IMR-90 (cell line): ENCODE data around the gene MAP3K5. TPM values are rescaled to one million over a fixed set of nuclear protein-coding genes. Genes with fewer than 3 reads are reported as not detected.
A peak's percentile ranks its signal among the peaks of the same experiment; 100 is the strongest.

Source experiments
- ATAC-seq: fragments of 200-7000 bp; cut with Tn5 transposase; 2 replicates; pipeline ENCODE4 v1.9.1; 2020; ENCODE audit warnings: low read depth, mild to moderate bottlenecking, moderate library complexity
- BruUV-seq: library from RNA; stranded (reverse); fragments of 400-500 nt; replicated peaks from 2 replicates; lab custom pipeline; 2021; lab: Mats Ljungman, UMichigan
- CTCF ChIA-PET: fragments of 300-600 bp; formaldehyde crosslinking; extraction: SDS; loops from one replicate; lab custom pipeline; 2021; ENCODE audit warnings: antibody characterized with exemption; lab: Yijun Ruan, JAX
- POLR2A ChIA-PET: fragments of 300-600 bp; sonication (Branson Sonifier 250); formaldehyde crosslinking; loops from one replicate; lab custom pipeline; 2022; ENCODE audit warnings: antibody characterized with exemption; ENCODE audit not compliant: unreplicated experiment; lab: Charles Lee
- DNase-seq: peaks from one replicate; pipeline ENCODE4 v3.0.0; 2013
- H2AFZ ChIP-seq: replicated peaks from 2 replicates; pipeline ENCODE3; 2013; ENCODE audit warnings: low read length, mild to moderate bottlenecking; ENCODE audit not compliant: poor library complexity
- H2AK5ac ChIP-seq: 2 replicates; pipeline ENCODE4 v1.6.1; 2013; ENCODE audit warnings: low read depth, low read length, inconsistent platforms
- H2AK9ac ChIP-seq: replicated peaks from 2 replicates; pipeline ENCODE3; 2013; ENCODE audit warnings: mild to moderate bottlenecking, low read depth, low read length, moderate library complexity; ENCODE audit not compliant: poor library complexity
- H2BK120ac ChIP-seq: 2 replicates; pipeline ENCODE4 v1.6.1; 2013; ENCODE audit warnings: low read depth, low read length, inconsistent platforms
- H2BK15ac ChIP-seq: 3 replicates; pipeline ENCODE4 v1.6.1; 2013; ENCODE audit warnings: low read depth, low read length, inconsistent platforms
- H2BK20ac ChIP-seq: 2 replicates; pipeline ENCODE4 v1.6.1; 2013; ENCODE audit warnings: low read depth, mild to moderate bottlenecking, inconsistent platforms, low read length, moderate library complexity
- H2BK5ac ChIP-seq: 2 replicates; pipeline ENCODE4 v1.6.1; 2013; ENCODE audit warnings: mild to moderate bottlenecking, low read depth, low read length, inconsistent platforms; ENCODE audit not compliant: poor library complexity, severe bottlenecking
- H3K14ac ChIP-seq: replicated peaks from 2 replicates; pipeline ENCODE4 v1.6.1; 2013; ENCODE audit warnings: low read depth, low read length, inconsistent platforms
- H3K18ac ChIP-seq: 2 replicates; pipeline ENCODE4 v1.6.1; 2013; ENCODE audit warnings: low read depth, low read length, control low read depth
- H3K23ac ChIP-seq: 2 replicates; pipeline ENCODE4 v1.6.1; 2013; ENCODE audit warnings: low read depth, low read length, inconsistent platforms
- H3K27ac ChIP-seq: 2 replicates; pipeline ENCODE4 v1.5.1; 2013; ENCODE audit warnings: mild to moderate bottlenecking, control low read depth, low read length; ENCODE audit not compliant: insufficient read depth
- H3K27me3 ChIP-seq: 2 replicates; pipeline ENCODE4 v1.6.1; 2013; ENCODE audit warnings: low read length; ENCODE audit not compliant: control insufficient read depth, insufficient read depth
- H3K36me3 ChIP-seq: 2 replicates; pipeline ENCODE4 v1.6.1; 2013; ENCODE audit warnings: low read length, mixed read lengths; ENCODE audit not compliant: control insufficient read depth, insufficient read depth
- H3K4ac ChIP-seq: 2 replicates; pipeline ENCODE4 v1.6.1; 2013; ENCODE audit warnings: low read depth, low read length, inconsistent platforms
- H3K4me1 ChIP-seq: 2 replicates; pipeline ENCODE4 v1.6.1; 2013; ENCODE audit warnings: low read length, mixed read lengths; ENCODE audit not compliant: control insufficient read depth, insufficient read depth
- H3K4me2 ChIP-seq: 2 replicates; pipeline ENCODE4 v1.6.1; 2013; ENCODE audit warnings: low read depth, mild to moderate bottlenecking, control low read depth, low read length, moderate library complexity
- H3K4me3 ChIP-seq: 2 replicates; pipeline ENCODE4 v1.5.1; 2013; ENCODE audit warnings: low read depth, mild to moderate bottlenecking, control low read depth, low read length, moderate library complexity; ENCODE audit not compliant: insufficient read depth
- H3K56ac ChIP-seq: 2 replicates; pipeline ENCODE4 v1.6.1; 2013; ENCODE audit warnings: low read length, inconsistent platforms; ENCODE audit not compliant: insufficient read depth; ENCODE audit errors: extremely low read depth
- H3K79me1 ChIP-seq, 2 experiments: 2 replicates each; pipeline ENCODE4 v1.6.1; 2013; ENCODE audit warnings: low read length in 2 of 2, inconsistent platforms in 1 of 2, low read depth in 1 of 2
- H3K9ac ChIP-seq: 2 replicates; pipeline ENCODE4 v1.6.1; 2013; ENCODE audit warnings: low read depth, low read length, control low read depth
- H3K9me1 ChIP-seq: 2 replicates; pipeline ENCODE4 v1.6.1; 2013; ENCODE audit warnings: low read length, inconsistent platforms; ENCODE audit not compliant: insufficient read depth
- H3K9me3 ChIP-seq: 2 replicates; pipeline ENCODE4 v1.6.1; 2013; ENCODE audit warnings: low read length; ENCODE audit not compliant: control insufficient read depth, insufficient read depth
- H4K20me1 ChIP-seq: 2 replicates; pipeline ENCODE4 v1.6.1; 2013; ENCODE audit warnings: low read length, inconsistent platforms; ENCODE audit not compliant: insufficient read depth
- H4K5ac ChIP-seq: 2 replicates; pipeline ENCODE4 v1.6.1; 2013; ENCODE audit warnings: mild to moderate bottlenecking, low read depth, low read length, control low read depth
- H4K8ac ChIP-seq, 2 experiments: 2 replicates each; pipeline ENCODE4 v1.6.1; 2013; ENCODE audit warnings: low read depth in 2 of 2, low read length in 2 of 2, control low read depth in 1 of 2, inconsistent platforms in 1 of 2
- H4K91ac ChIP-seq: 2 replicates; pipeline ENCODE4 v1.6.1; 2013; ENCODE audit warnings: low read depth, low read length, inconsistent platforms; ENCODE audit not compliant: insufficient read depth
- BHLHE40 ChIP-seq: fragments of 150-350 bp; IDR thresholded peaks from 2 replicates; pipeline ENCODE4 v1.6.1; 2016; ENCODE audit warnings: mild to moderate bottlenecking, low read depth, low read length
- CEBPB ChIP-seq: IDR thresholded peaks from 2 replicates; pipeline ENCODE4 v1.6.1; 2012; ENCODE audit warnings: low read depth, low read length, improper control_type of control experiment
- CHD1 ChIP-seq: IDR thresholded peaks from 2 replicates; pipeline ENCODE4 v1.6.1; 2012; ENCODE audit warnings: low read depth, low read length, improper control_type of control experiment
- CTCF ChIP-seq: conservative IDR thresholded peaks from 2 replicates; pipeline ENCODE4 v1.5.1; 2012; ENCODE audit warnings: mild to moderate bottlenecking, low read depth, low read length, improper control_type of control experiment
- FOS ChIP-seq: fragments of 150-350 bp; IDR thresholded peaks from 2 replicates; pipeline ENCODE4 v1.6.1; 2016; ENCODE audit warnings: low read depth, low read length
- MAFK ChIP-seq: IDR thresholded peaks from 2 replicates; pipeline ENCODE4 v1.6.1; 2012; ENCODE audit warnings: low read depth, low read length, improper control_type of control experiment
- MAZ ChIP-seq: IDR thresholded peaks from 2 replicates; pipeline ENCODE4 v1.6.1; 2012; ENCODE audit warnings: low read depth, mild to moderate bottlenecking, low read length, improper control_type of control experiment, moderate library complexity, borderline replicate concordance
- MXI1 ChIP-seq: IDR thresholded peaks from 2 replicates; pipeline ENCODE4 v1.6.1; 2012; ENCODE audit warnings: low read depth, mild to moderate bottlenecking, low read length, moderate library complexity, borderline replicate concordance
- NFE2L2 ChIP-seq: fragments of 150-350 bp; IDR thresholded peaks from 2 replicates; pipeline ENCODE4 v1.6.1; 2016; ENCODE audit warnings: low read depth, mild to moderate bottlenecking, low read length
- RAD21 ChIP-seq: IDR thresholded peaks from 2 replicates; pipeline ENCODE4 v1.6.1; 2012; ENCODE audit warnings: low read length, improper control_type of control experiment
- RCOR1 ChIP-seq: IDR thresholded peaks from 2 replicates; pipeline ENCODE4 v1.6.1; 2012; ENCODE audit warnings: mild to moderate bottlenecking, low read length, improper control_type of control experiment; ENCODE audit not compliant: insufficient replicate concordance
- RFX5 ChIP-seq: IDR thresholded peaks from 2 replicates; pipeline ENCODE4 v1.8.0; 2012; ENCODE audit warnings: low read depth, mild to moderate bottlenecking, low read length, moderate library complexity
- SMC3 ChIP-seq: fragments of 150-350 bp; IDR thresholded peaks from 2 replicates; pipeline ENCODE4 v1.6.1; 2016; ENCODE audit warnings: low read depth, mild to moderate bottlenecking, antibody characterized with exemption, low read length, moderate library complexity
- WGBS, 2 experiments: methylation state at CpG; one replicate each; pipeline versions ENCODE4 v1.1.5 to v1.1.7; 2013; ENCODE audit warnings: missing lambda C conversion rate in 2 of 2; ENCODE audit not compliant: insufficient read length in 1 of 2; ENCODE audit errors: extremely low coverage in 2 of 2; 5-methylcytosine and 5-hydroxymethylcytosine counted together
- dilution Hi-C: fragments of 300-500 bp; cut with HindIII; formaldehyde crosslinking; loops from one replicate; pipeline ENCODE4 v1.14.3; 2018; ENCODE audit warnings: low sequenced_read_pairs; ENCODE audit not compliant: unreplicated experiment
- in situ Hi-C: fragments of 300-500 bp; cut with MboI; formaldehyde crosslinking; loops from 3 replicates; pipeline ENCODE4 v1.14.3; 2019; ENCODE audit warnings: low sequenced_read_pairs, inconsistent platforms, mixed read lengths
- intact Hi-C: fragments of 100-400 bp; cut with micrococcal nuclease; formaldehyde crosslinking; loops from 2 replicates; pipeline ENCODE4 v1.10.0; 2022
- polyA plus RNA-seq, 3 experiments: library from polyadenylated mRNA; depleted of rRNA; stranded (reverse); fragments of >200 nt; gene quantifications; 2 replicates each; pipeline ENCODE4 v1.2.3, GENCODE V29; 2012; ENCODE audit warnings: low replicate concordance in 1 of 3
- total RNA-seq: library from RNA; depleted of rRNA; stranded (reverse); fragments of >200 nt; gene quantifications from 2 replicates; pipeline ENCODE4 v1.2.3, GENCODE V29; 2012
- TF ChIP-seq, protein P1 (sequence below): fragments of 150-350 bp; IDR thresholded peaks from 2 replicates; pipeline ENCODE4 v1.6.1; 2016; ENCODE audit warnings: low read depth, mild to moderate bottlenecking, low read length, moderate library complexity, borderline replicate concordance

Gene MAP3K5
- total and polyA plus RNA-seq, 2 of the 4 experiments (the other 2 are of a cell fraction): 5.4 to 17.6 TPM

GRCh38 chr6:136639702-136640101, 152.6 kb downstream of the MAP3K5 start:
- Histone ChIP-seq H3K4me3 (no peak overlapping the region), H2AK5ac (no peak overlapping the region), H3K27me3 (no peaks in the 10 kb centered on the region), H3K4me2 (no peak overlapping the region), H3K79me1 (peaks cover 5 to 18% of the 10 kb centered on the region in 2 experiments; a peak in 3 of 4 replicates), H4K20me1 (no peaks in the 10 kb centered on the region), H2AK9ac (no peak overlapping the region), H3K56ac (no peak overlapping the region), H2BK20ac (no peak overlapping the region), H3K9me1 (peaks cover 7% of the 10 kb centered on the region; the same call in 1 of the 2 replicates), H3K36me3 (peaks cover 13% of the 10 kb centered on the region), H2AFZ (no peak overlapping the region), H3K4me1 (peaks cover 7% of the 10 kb centered on the region), H2BK120ac (no peak overlapping the region), H3K9me3 (no peaks in the 10 kb centered on the region), H2BK5ac (no peak overlapping the region), H3K9ac (no peak overlapping the region), H3K27ac (no peak overlapping the region), H3K4ac (no peak overlapping the region), H2BK15ac (no peak overlapping the region), H3K18ac (no peak overlapping the region), H3K23ac (0 out of 2 replicates have a peak overlapping the region, but pooled peaks have one; percentile 2), H3K14ac (0 out of 2 replicates have a peak overlapping the region, but pooled peaks have one; percentile 0), H4K8ac (no peak overlapping the region), H4K91ac (no peak overlapping the region), H4K5ac (no peak overlapping the region)
- dilution Hi-C loops (no loop called here), in situ Hi-C loops (no loop called here), intact Hi-C loops (no loop called here)
- POLR2A ChIA-PET: no interaction called here
- WGBS, 2 experiments: no CpG with 5 or more reads among the region's 3 CpGs
- BruUV-seq: no TSS peak
- DNase-seq (no peak), ATAC-seq (no peak)
- CTCF ChIA-PET: interaction anchor here (2.4 kb wide), 1 partner anchor 153 kb away, joined by 12 read pairs; the partner anchor contains the start of gene MAP3K5
- TF ChIP-seq CEBPB: no peak
- TF ChIP-seq, protein P1, sequence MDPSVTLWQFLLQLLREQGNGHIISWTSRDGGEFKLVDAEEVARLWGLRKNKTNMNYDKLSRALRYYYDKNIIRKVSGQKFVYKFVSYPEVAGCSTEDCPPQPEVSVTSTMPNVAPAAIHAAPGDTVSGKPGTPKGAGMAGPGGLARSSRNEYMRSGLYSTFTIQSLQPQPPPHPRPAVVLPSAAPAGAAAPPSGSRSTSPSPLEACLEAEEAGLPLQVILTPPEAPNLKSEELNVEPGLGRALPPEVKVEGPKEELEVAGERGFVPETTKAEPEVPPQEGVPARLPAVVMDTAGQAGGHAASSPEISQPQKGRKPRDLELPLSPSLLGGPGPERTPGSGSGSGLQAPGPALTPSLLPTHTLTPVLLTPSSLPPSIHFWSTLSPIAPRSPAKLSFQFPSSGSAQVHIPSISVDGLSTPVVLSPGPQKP: no peak
- TF ChIP-seq RFX5: no peak
- no peak for TF ChIP-seq RAD21
- TF ChIP-seq BHLHE40: no peak
- TF ChIP-seq NFE2L2: no peak
- TF ChIP-seq SMC3: no peak
- TF ChIP-seq MXI1: no peak
- no peak for TF ChIP-seq MAZ
- no peak for TF ChIP-seq CTCF
- no peak for TF ChIP-seq MAFK
- no peak for TF ChIP-seq RCOR1
- no peak for TF ChIP-seq CHD1
- no peak for TF ChIP-seq FOS
